IPS-20b (cell line): Measurements from ENCODE around the gene POLL.

Experiments used
- H3K27ac ChIP-seq: one replicate; pipeline ENCODE4 v1.5.1; 2013; ENCODE audit warnings: low read length
- H3K27me3 ChIP-seq: 2 replicates; pipeline ENCODE4 v1.6.1; 2013; ENCODE audit warnings: mild to moderate bottlenecking, low read length, inconsistent platforms; ENCODE audit not compliant: insufficient read depth
- H3K36me3 ChIP-seq: 2 replicates; pipeline ENCODE4 v1.6.1; 2013; ENCODE audit warnings: low read depth, mild to moderate bottlenecking, inconsistent platforms, low read length, moderate library complexity; ENCODE audit not compliant: insufficient read depth
- H3K4me1 ChIP-seq: 2 replicates; pipeline ENCODE4 v1.6.1; 2013; ENCODE audit warnings: mild to moderate bottlenecking, control low read depth, inconsistent platforms, low read length, moderate library complexity; ENCODE audit not compliant: insufficient read depth
- H3K4me3 ChIP-seq: 2 replicates; pipeline ENCODE4 v1.5.1; 2013; ENCODE audit warnings: mild to moderate bottlenecking, low read length, inconsistent platforms
- H3K9ac ChIP-seq: 2 replicates; pipeline ENCODE4 v1.6.1; 2013; ENCODE audit warnings: low read depth, mild to moderate bottlenecking, inconsistent platforms, low read length, moderate library complexity
- H3K9me3 ChIP-seq: 2 replicates; pipeline ENCODE4 v1.6.1; 2013; ENCODE audit warnings: mild to moderate bottlenecking, low read depth, low read length, inconsistent platforms; ENCODE audit not compliant: insufficient read depth

Gene POLL

GRCh38 chr10:101550965-101551364, 37.1 kb downstream of the POLL start:
- Histone ChIP-seq H3K9me3 (no peaks in the 10 kb centered on the region), H3K27me3 (no peaks in the 10 kb centered on the region), H3K4me1 (no peaks in the 10 kb centered on the region), H3K36me3 (no peaks in the 10 kb centered on the region), H3K4me3 (no peak overlapping the region), H3K9ac (no peak overlapping the region), H3K27ac (no peak overlapping the region)

- H3K9me3 ChIP-seq, result no peaks in the 10 kb centered on the region
- H3K4me3 ChIP-seq, result no peak overlapping the region
- no peaks in the 10 kb centered on the region for H3K36me3 ChIP-seq
- no peak overlapping the region for H3K9ac ChIP-seq
- H3K4me1 ChIP-seq, result no peaks in the 10 kb centered on the region
- no peak overlapping the region for H3K27ac ChIP-seq
- no peaks in the 10 kb centered on the region for H3K27me3 ChIP-seq
These were observed 42.2 kb downstream of the POLL start for GRCh38 chr10:101545898-101546297.

- H3K27ac ChIP-seq, result no peak overlapping the region
These were observed 49.6 kb downstream of the POLL start for GRCh38 chr10:101538446-101538845.

GRCh38 chr10:101536800-101537199, 51.3 kb downstream of the POLL start:
- H3K27me3 ChIP-seq, result no peaks in the 10 kb centered on the region
- H3K9me3 ChIP-seq, result no peaks in the 10 kb centered on the region
- no peak overlapping the region for H3K27ac ChIP-seq
- H3K9ac ChIP-seq, result no peak overlapping the region
- H3K36me3 ChIP-seq, result peaks cover 9% of the 10 kb centered on the region; the same call in 1 of the 2 replicates
- no peaks in the 10 kb centered on the region for H3K4me1 ChIP-seq
- H3K4me3 ChIP-seq, result no peak overlapping the region

More at GRCh38 chr10:101538446-101538845, 49.6 kb downstream of the POLL start:
- H3K36me3 ChIP-seq, result peaks cover 9% of the 10 kb centered on the region; the same call in 1 of the 2 replicates
- H3K27me3 ChIP-seq, result no peaks in the 10 kb centered on the region
- H3K9me3 ChIP-seq, result no peaks in the 10 kb centered on the region
- no peaks in the 10 kb centered on the region for H3K4me1 ChIP-seq
- no peak overlapping the region for H3K9ac ChIP-seq
- no peak overlapping the region for H3K4me3 ChIP-seq

- Histone ChIP-seq H3K36me3 (peaks cover 9% of the 10 kb centered on the region; the same call in 1 of the 2 replicates), H3K9ac (no peak overlapping the region), H3K27ac (no peak overlapping the region), H3K4me3 (no peak overlapping the region), H3K27me3 (no peaks in the 10 kb centered on the region), H3K4me1 (no peaks in the 10 kb centered on the region), H3K9me3 (no peaks in the 10 kb centered on the region)
These were observed 52.1 kb downstream of the POLL start for GRCh38 chr10:101535949-101536348.

- H3K9me3 ChIP-seq, result no peaks in the 10 kb centered on the region
- H3K36me3 ChIP-seq, result no peaks in the 10 kb centered on the region
- H3K4me1 ChIP-seq, result peaks cover 21% of the 10 kb centered on the region
- no peak overlapping the region for H3K27ac ChIP-seq
- H3K27me3 ChIP-seq, result no peaks in the 10 kb centered on the region
- no peak overlapping the region for H3K4me3 ChIP-seq
- no peak overlapping the region for H3K9ac ChIP-seq
These were observed 58.1 kb downstream of the POLL start for GRCh38 chr10:101529725-101530553.

GRCh38 chr10:101529207-101529606, 58.9 kb downstream of the POLL start:
- no peak overlapping the region for H3K4me3 ChIP-seq
- no peaks in the 10 kb centered on the region for H3K27me3 ChIP-seq
- H3K27ac ChIP-seq, result no peak overlapping the region
- H3K36me3 ChIP-seq, result no peaks in the 10 kb centered on the region
- H3K9me3 ChIP-seq, result no peaks in the 10 kb centered on the region
- peaks cover 21% of the 10 kb centered on the region for H3K4me1 ChIP-seq
- H3K9ac ChIP-seq, result no peak overlapping the region
